Measurements from ENCODE around the gene WIF1.
A peak's percentile ranks its signal among the peaks of the same experiment; 100 is the strongest.

The WIF1 gene

GRCh38 chr12:65051218-65051617, 69.9 kb downstream of the WIF1 start:
- no peaks in the 10 kb centered on the region for H3K79me1 ChIP-seq (ENCODE audit: low read length)
- H3K56ac ChIP-seq (ENCODE audit: low read length): no peak overlapping the region
- no peak overlapping the region for H3K4ac ChIP-seq (ENCODE audit: low read depth, low read length)
- no peak overlapping the region for H3K23ac ChIP-seq (ENCODE audit: low read length)
- no peak overlapping the region for H2AK5ac ChIP-seq (ENCODE audit: low read length)
- no CpG with 5 or more reads among the region's 9 CpGs for WGBS (ENCODE audit: extremely low coverage, insufficient coverage, low lambda C conversion rate)
- H3K36me3 ChIP-seq (ENCODE audit: control insufficient read depth, insufficient read depth, low read length): no peaks in the 10 kb centered on the region
- H3K18ac ChIP-seq (ENCODE audit: low read length): no peak overlapping the region
- H4K5ac ChIP-seq (ENCODE audit: low read length): no peak overlapping the region
- no peaks in the 10 kb centered on the region for H3K27me3 ChIP-seq (ENCODE audit: insufficient read depth, low read length, poor library complexity)
- H3K4me3 ChIP-seq (ENCODE audit: low read length): no peak overlapping the region
- H3K4me1 ChIP-seq (ENCODE audit: control insufficient read depth, low read depth, low read length): no peaks in the 10 kb centered on the region
- peak overlapping the region; percentile 28 for H4K8ac ChIP-seq (ENCODE audit: low read depth, low read length)
- H2BK15ac ChIP-seq (replicated peaks; ENCODE audit: low read depth): no peak overlapping the region
- no peak overlapping the region for H3K9ac ChIP-seq (ENCODE audit: low read length)
- H3K4me2 ChIP-seq (ENCODE audit: low read length): no peak overlapping the region
- H2BK120ac ChIP-seq (ENCODE audit: low read depth, low read length): no peak overlapping the region
- no peak for DNase-seq
- no peak overlapping the region for H2BK5ac ChIP-seq (ENCODE audit: low read length)
- no peak overlapping the region for H3K27ac ChIP-seq (ENCODE audit: low read depth, low read length)
- H3K79me2 ChIP-seq (ENCODE audit: control insufficient read depth, insufficient read depth, low read length): no peaks in the 10 kb centered on the region

DNA sequence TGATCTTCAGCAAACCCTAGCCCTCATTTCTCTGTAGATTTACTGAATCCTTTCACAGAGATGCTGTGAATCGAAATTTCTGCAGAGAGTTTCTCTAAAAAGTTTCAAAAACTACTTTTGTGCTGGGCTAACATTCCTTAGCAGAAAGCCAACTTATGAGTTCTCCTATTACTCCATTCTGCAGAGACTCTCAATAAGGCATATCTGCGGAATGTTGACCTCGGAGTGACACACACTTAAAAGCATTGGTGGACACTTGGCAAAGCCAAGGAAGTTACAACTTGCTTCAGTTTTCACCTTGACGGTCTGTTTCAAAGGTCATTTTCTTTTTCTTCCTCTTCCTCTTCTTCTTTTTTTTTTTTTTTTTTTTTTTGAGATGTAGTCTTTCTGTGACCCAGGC, 75.8 kb downstream of the WIF1 start:
- DNase-seq: no peak
- Histone ChIP-seq H3K4ac (ENCODE audit: low read depth, low read length) (no peak overlapping the region), H3K18ac (ENCODE audit: low read length) (no peak overlapping the region), H3K4me2 (ENCODE audit: low read length) (no peak overlapping the region), H3K9ac (ENCODE audit: low read length) (no peak overlapping the region), H2BK15ac (replicated peaks; ENCODE audit: low read depth) (no peak overlapping the region), H3K56ac (ENCODE audit: low read length) (no peak overlapping the region), H3K79me1 (ENCODE audit: low read length) (no peaks in the 10 kb centered on the region), H2AK5ac (ENCODE audit: low read length) (no peak overlapping the region), H3K4me1 (ENCODE audit: control insufficient read depth, low read depth, low read length) (no peaks in the 10 kb centered on the region), H3K79me2 (ENCODE audit: control insufficient read depth, insufficient read depth, low read length) (no peaks in the 10 kb centered on the region), H4K8ac (ENCODE audit: low read depth, low read length) (no peak overlapping the region), H3K27me3 (ENCODE audit: insufficient read depth, low read length, poor library complexity) (no peaks in the 10 kb centered on the region), H3K23ac (ENCODE audit: low read length) (no peak overlapping the region), H3K27ac (ENCODE audit: low read depth, low read length) (no peak overlapping the region), H3K36me3 (ENCODE audit: control insufficient read depth, insufficient read depth, low read length) (no peaks in the 10 kb centered on the region), H2BK5ac (ENCODE audit: low read length) (no peak overlapping the region), H3K4me3 (ENCODE audit: low read length) (no peak overlapping the region), H4K5ac (ENCODE audit: low read length) (no peak overlapping the region), H2BK120ac (ENCODE audit: low read depth, low read length) (no peak overlapping the region)
- no CpG with 5 or more reads among the region's 4 CpGs for WGBS (ENCODE audit: extremely low coverage, insufficient coverage, low lambda C conversion rate)

GRCh38 chr12:65039301-65039700, 81.8 kb downstream of the WIF1 start:
- H3K4me1 ChIP-seq (ENCODE audit: control insufficient read depth, low read depth, low read length): no peaks in the 10 kb centered on the region
- H3K4ac ChIP-seq (ENCODE audit: low read depth, low read length): no peak overlapping the region
- no peak overlapping the region for H3K4me3 ChIP-seq (ENCODE audit: low read length)
- no peak overlapping the region for H3K27ac ChIP-seq (ENCODE audit: low read depth, low read length)
- no peak overlapping the region for H3K18ac ChIP-seq (ENCODE audit: low read length)
- H2AK5ac ChIP-seq (ENCODE audit: low read length): no peak overlapping the region
- peak; percentile 6 for DNase-seq
- no peaks in the 10 kb centered on the region for H3K27me3 ChIP-seq (ENCODE audit: insufficient read depth, low read length, poor library complexity)
- no peak overlapping the region for H2BK15ac ChIP-seq (replicated peaks; ENCODE audit: low read depth)
- no CpG with 5 or more reads among the region's 2 CpGs for WGBS (ENCODE audit: extremely low coverage, insufficient coverage, low lambda C conversion rate)
- no peak overlapping the region for H4K5ac ChIP-seq (ENCODE audit: low read length)
- H3K23ac ChIP-seq (ENCODE audit: low read length): no peak overlapping the region
- H2BK5ac ChIP-seq (ENCODE audit: low read length): no peak overlapping the region
- no peak overlapping the region for H3K4me2 ChIP-seq (ENCODE audit: low read length)
- H3K36me3 ChIP-seq (ENCODE audit: control insufficient read depth, insufficient read depth, low read length): no peaks in the 10 kb centered on the region
- H3K56ac ChIP-seq (ENCODE audit: low read length): no peak overlapping the region
- H3K9ac ChIP-seq (ENCODE audit: low read length): no peak overlapping the region
- H4K8ac ChIP-seq (ENCODE audit: low read depth, low read length): no peak overlapping the region
- H3K79me1 ChIP-seq (ENCODE audit: low read length): no peaks in the 10 kb centered on the region
- no peaks in the 10 kb centered on the region for H3K79me2 ChIP-seq (ENCODE audit: control insufficient read depth, insufficient read depth, low read length)
- no peak overlapping the region for H2BK120ac ChIP-seq (ENCODE audit: low read depth, low read length)

DNA sequence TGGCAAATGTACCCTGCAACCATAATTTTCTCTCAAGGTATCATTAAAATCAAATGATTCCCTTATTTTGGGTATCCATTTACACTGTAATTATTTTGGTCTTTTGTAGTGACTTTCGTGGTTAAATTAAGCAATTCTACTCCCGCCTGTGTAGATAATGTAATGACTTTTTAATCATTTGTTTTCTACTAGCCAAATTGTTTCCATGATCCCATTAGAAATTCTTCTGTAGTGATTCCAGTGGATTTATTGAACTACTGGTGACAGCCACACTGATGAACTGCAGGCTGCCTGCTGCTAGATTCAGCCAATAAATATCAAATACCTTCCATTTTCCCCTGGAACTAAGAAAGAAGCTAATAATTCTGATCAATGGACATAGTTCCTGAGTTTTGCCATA, 96.0 kb downstream of the WIF1 start:
- no peak overlapping the region for H4K5ac ChIP-seq (ENCODE audit: low read length)
- no peak overlapping the region for H3K23ac ChIP-seq (ENCODE audit: low read length)
- no CpG with 5 or more reads among the region's 2 CpGs for WGBS (ENCODE audit: extremely low coverage, insufficient coverage, low lambda C conversion rate)
- H2BK120ac ChIP-seq (ENCODE audit: low read depth, low read length): no peak overlapping the region
- DNase-seq: no peak
- no peaks in the 10 kb centered on the region for H3K27me3 ChIP-seq (ENCODE audit: insufficient read depth, low read length, poor library complexity)
- H3K79me1 ChIP-seq (ENCODE audit: low read length): no peaks in the 10 kb centered on the region
- no peaks in the 10 kb centered on the region for H3K36me3 ChIP-seq (ENCODE audit: control insufficient read depth, insufficient read depth, low read length)
- no peak overlapping the region for H3K56ac ChIP-seq (ENCODE audit: low read length)
- no peak overlapping the region for H2BK15ac ChIP-seq (replicated peaks; ENCODE audit: low read depth)
- no peak overlapping the region for H3K27ac ChIP-seq (ENCODE audit: low read depth, low read length)
- H3K4ac ChIP-seq (ENCODE audit: low read depth, low read length): no peak overlapping the region
- H2AK5ac ChIP-seq (ENCODE audit: low read length): no peak overlapping the region
- H3K4me3 ChIP-seq (ENCODE audit: low read length): no peak overlapping the region
- H3K18ac ChIP-seq (ENCODE audit: low read length): no peak overlapping the region
- no peak overlapping the region for H3K9ac ChIP-seq (ENCODE audit: low read length)
- H3K4me2 ChIP-seq (ENCODE audit: low read length): no peak overlapping the region
- no peaks in the 10 kb centered on the region for H3K4me1 ChIP-seq (ENCODE audit: control insufficient read depth, low read depth, low read length)
- no peak overlapping the region for H4K8ac ChIP-seq (ENCODE audit: low read depth, low read length)
- no peak overlapping the region for H2BK5ac ChIP-seq (ENCODE audit: low read length)
- H3K79me2 ChIP-seq (ENCODE audit: control insufficient read depth, insufficient read depth, low read length): no peaks in the 10 kb centered on the region

- Histone ChIP-seq H2AK5ac (ENCODE audit: low read length) (no peak overlapping the region), H2BK15ac (replicated peaks; ENCODE audit: low read depth) (no peak overlapping the region), H2BK120ac (ENCODE audit: low read depth, low read length) (no peak overlapping the region), H3K4me3 (ENCODE audit: low read length) (no peak overlapping the region), H3K79me1 (ENCODE audit: low read length) (no peaks in the 10 kb centered on the region), H3K36me3 (ENCODE audit: control insufficient read depth, insufficient read depth, low read length) (no peaks in the 10 kb centered on the region), H3K23ac (ENCODE audit: low read length) (no peak overlapping the region), H3K9ac (ENCODE audit: low read length) (no peak overlapping the region), H3K18ac (ENCODE audit: low read length) (no peak overlapping the region), H4K8ac (ENCODE audit: low read depth, low read length) (no peak overlapping the region), H4K5ac (ENCODE audit: low read length) (no peak overlapping the region), H3K56ac (ENCODE audit: low read length) (no peak overlapping the region), H3K27me3 (ENCODE audit: insufficient read depth, low read length, poor library complexity) (no peaks in the 10 kb centered on the region), H3K4me2 (ENCODE audit: low read length) (no peak overlapping the region), H3K4ac (ENCODE audit: low read depth, low read length) (no peak overlapping the region), H3K79me2 (ENCODE audit: control insufficient read depth, insufficient read depth, low read length) (no peaks in the 10 kb centered on the region), H3K27ac (ENCODE audit: low read depth, low read length) (no peak overlapping the region), H2BK5ac (ENCODE audit: low read length) (no peak overlapping the region), H3K4me1 (ENCODE audit: control insufficient read depth, low read depth, low read length) (no peaks in the 10 kb centered on the region)
- no CpG with 5 or more reads among the region's 2 CpGs for WGBS (ENCODE audit: extremely low coverage, insufficient coverage, low lambda C conversion rate)
- no peak for DNase-seq
These were observed 97.6 kb downstream of the WIF1 start for GRCh38 chr12:65023485-65023884.

- no peak overlapping the region for H2AK5ac ChIP-seq (ENCODE audit: low read length)
- H4K5ac ChIP-seq (ENCODE audit: low read length): no peak overlapping the region
- no peak overlapping the region for H3K23ac ChIP-seq (ENCODE audit: low read length)
- H3K79me2 ChIP-seq (ENCODE audit: control insufficient read depth, insufficient read depth, low read length): no peaks in the 10 kb centered on the region
- H3K36me3 ChIP-seq (ENCODE audit: control insufficient read depth, insufficient read depth, low read length): no peaks in the 10 kb centered on the region
- no peak overlapping the region for H3K18ac ChIP-seq (ENCODE audit: low read length)
- H3K56ac ChIP-seq (ENCODE audit: low read length): no peak overlapping the region
- H3K4me3 ChIP-seq (ENCODE audit: low read length): no peak overlapping the region
- WGBS (ENCODE audit: extremely low coverage, insufficient coverage, low lambda C conversion rate): no CpG with 5 or more reads among the region's 1 CpG
- H3K27me3 ChIP-seq (ENCODE audit: insufficient read depth, low read length, poor library complexity): no peaks in the 10 kb centered on the region
- DNase-seq: no peak
- H3K79me1 ChIP-seq (ENCODE audit: low read length): no peaks in the 10 kb centered on the region
- no peak overlapping the region for H4K8ac ChIP-seq (ENCODE audit: low read depth, low read length)
- H3K9ac ChIP-seq (ENCODE audit: low read length): no peak overlapping the region
- H2BK15ac ChIP-seq (replicated peaks; ENCODE audit: low read depth): no peak overlapping the region
- H3K4me2 ChIP-seq (ENCODE audit: low read length): no peak overlapping the region
- no peak overlapping the region for H2BK5ac ChIP-seq (ENCODE audit: low read length)
- H3K4ac ChIP-seq (ENCODE audit: low read depth, low read length): no peak overlapping the region
- no peaks in the 10 kb centered on the region for H3K4me1 ChIP-seq (ENCODE audit: control insufficient read depth, low read depth, low read length)
- H2BK120ac ChIP-seq (ENCODE audit: low read depth, low read length): no peak overlapping the region
- H3K27ac ChIP-seq (ENCODE audit: low read depth, low read length): no peak overlapping the region
These were observed 98.1 kb downstream of the WIF1 start for GRCh38 chr12:65022960-65023359.
